ENCODE data around the gene RPRML. TPM values are rescaled to one million over a fixed set of nuclear protein-coding genes. Genes with fewer than 3 reads are reported as not detected.
A peak's percentile ranks its signal among the peaks of the same experiment; 100 is the strongest.

Gene RPRML
- polyA plus RNA-seq, 2 of the 4 experiments (the other 2 are of a cell fraction), result 0.10 TPM

GRCh38 chr17:46995841-46996571 lies 17.0 kb upstream of the RPRML start:
- Histone ChIP-seq H3K9me3 (no peaks in the 10 kb centered on the region), H3K27ac (no peak overlapping the region), H3K4me3 (no peak overlapping the region), H3K4me2 (no peak overlapping the region), H3K4me1 (peaks cover 3% of the 10 kb centered on the region; the same call in 1 of the 3 replicates)
- ATAC-seq (peak; percentile 40 to 46; a peak in 3 of 6 replicates), FAIRE-seq (no peak), DNase-seq (ENCODE audit: low read depth in 1 of 2, low spot score in 1 of 2) (no peak)
- CTCF ChIA-PET, result interaction anchor here (0.9 to 3.9 kb wide), 4 partner anchors 12 to 54 kb away, joined by 3 to 27 read pairs (median 3); no protein-coding TSS in a partner anchor
- 52% methylated on average over 4 of the region's 4 CpGs for WGBS (ENCODE audit: missing lambda C conversion rate)
- POLR2A ChIA-PET, result no interaction called here
- TF ChIP-seq USF2 (IDR thresholded peaks at IDR 0.05) (no peak), HEYL (CRISPR knock-in tag; IDR thresholded peaks at IDR 0.05) (no peak), BHLHE40 (IDR thresholded peaks at IDR 0.05; ENCODE audit: low read depth, low read length) (no peak), RAD21 (conservative IDR thresholded peaks at IDR 0.05 in 1 of 2, IDR thresholded peaks at IDR 0.05 in 1 of 2) (no peak), PHF8 (IDR thresholded peaks at IDR 0.05; ENCODE audit: borderline replicate concordance, low read depth) (no peak), KDM5A (IDR thresholded peaks at IDR 0.05) (no peak), ZC3H11A (IDR thresholded peaks at IDR 0.05) (no peak), BCL3 (IDR thresholded peaks at IDR 0.05) (no peak), HES2 (IDR thresholded peaks at IDR 0.05) (no peak), MYC (IDR thresholded peaks at IDR 0.05; ENCODE audit: borderline replicate concordance, low read length) (no peak), NPAS2 (CRISPR knock-in tag; IDR thresholded peaks at IDR 0.05; ENCODE audit: borderline replicate concordance) (no peak)

- no peaks in the 10 kb centered on the region for H3K9me3 ChIP-seq
- FAIRE-seq (no peak), ATAC-seq (no peak), DNase-seq (ENCODE audit: low read depth in 1 of 2, low spot score in 1 of 2) (no peak)
- H3K4me2 ChIP-seq, result no peak overlapping the region
- TF ChIP-seq PHF8 (IDR thresholded peaks at IDR 0.05; ENCODE audit: borderline replicate concordance, low read depth) (no peak), POLR2A (IDR thresholded peaks at IDR 0.05; ENCODE audit: low read length) (no peak), FOSL2 (IDR thresholded peaks at IDR 0.05) (no peak), FOSL2 (CRISPR knock-in tag; IDR thresholded peaks at IDR 0.05) (no peak), JUNB (IDR thresholded peaks at IDR 0.05) (no peak), EHF (CRISPR knock-in tag; IDR thresholded peaks at IDR 0.05) (no peak), MAFK (IDR thresholded peaks at IDR 0.05; ENCODE audit: partially characterized antibody) (no peak), FOSB (CRISPR knock-in tag; IDR thresholded peaks at IDR 0.05) (no peak), HOXB13 (CRISPR knock-in tag; IDR thresholded peaks at IDR 0.05; ENCODE audit: low read depth) (no peak), RFX5 (IDR thresholded peaks at IDR 0.05) (no peak), TP53 (CRISPR knock-in tag; IDR thresholded peaks at IDR 0.05) (no peak), FOXS1 (CRISPR knock-in tag; IDR thresholded peaks at IDR 0.05) (no peak), CBX2 (IDR thresholded peaks at IDR 0.05; ENCODE audit: borderline replicate concordance, low read depth) (no peak), RAD21 (conservative IDR thresholded peaks at IDR 0.05 in 1 of 2, IDR thresholded peaks at IDR 0.05 in 1 of 2) (no peak), CBX8 (IDR thresholded peaks at IDR 0.05) (no peak), BCL3 (IDR thresholded peaks at IDR 0.05) (no peak), REST (IDR thresholded peaks at IDR 0.05) (no peak), SMC3 (IDR thresholded peaks at IDR 0.05) (no peak), KDM5A (IDR thresholded peaks at IDR 0.05) (no peak)
- peaks cover 3% of the 10 kb centered on the region; the same call in 1 of the 3 replicates for H3K4me1 ChIP-seq
- no peak overlapping the region for H3K27ac ChIP-seq
- no peak overlapping the region for H3K4me3 ChIP-seq
- CTCF ChIA-PET, result interaction anchor here (0.6 to 3.9 kb wide), 6 partner anchors 10 to 53 kb away, joined by 3 to 27 read pairs (median 3); no protein-coding TSS in a partner anchor
- WGBS (ENCODE audit: missing lambda C conversion rate), result 74% methylated on average over 2 of the region's 2 CpGs
- POLR2A ChIA-PET, result no interaction called here
Observed at GRCh38 chr17:46994993-46995392, 15.9 kb upstream of the RPRML start.

All from A549 (cell line).